ENCODE measurements around the gene RAPGEF3.

GRCh38 chr12:47689215-47689614, 69.5 kb downstream of the RAPGEF3 start:
- TF ChIP-seq, protein P1, sequence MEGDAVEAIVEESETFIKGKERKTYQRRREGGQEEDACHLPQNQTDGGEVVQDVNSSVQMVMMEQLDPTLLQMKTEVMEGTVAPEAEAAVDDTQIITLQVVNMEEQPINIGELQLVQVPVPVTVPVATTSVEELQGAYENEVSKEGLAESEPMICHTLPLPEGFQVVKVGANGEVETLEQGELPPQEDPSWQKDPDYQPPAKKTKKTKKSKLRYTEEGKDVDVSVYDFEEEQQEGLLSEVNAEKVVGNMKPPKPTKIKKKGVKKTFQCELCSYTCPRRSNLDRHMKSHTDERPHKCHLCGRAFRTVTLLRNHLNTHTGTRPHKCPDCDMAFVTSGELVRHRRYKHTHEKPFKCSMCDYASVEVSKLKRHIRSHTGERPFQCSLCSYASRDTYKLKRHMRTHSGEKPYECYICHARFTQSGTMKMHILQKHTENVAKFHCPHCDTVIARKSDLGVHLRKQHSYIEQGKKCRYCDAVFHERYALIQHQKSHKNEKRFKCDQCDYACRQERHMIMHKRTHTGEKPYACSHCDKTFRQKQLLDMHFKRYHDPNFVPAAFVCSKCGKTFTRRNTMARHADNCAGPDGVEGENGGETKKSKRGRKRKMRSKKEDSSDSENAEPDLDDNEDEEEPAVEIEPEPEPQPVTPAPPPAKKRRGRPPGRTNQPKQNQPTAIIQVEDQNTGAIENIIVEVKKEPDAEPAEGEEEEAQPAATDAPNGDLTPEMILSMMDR (IDR thresholded peaks at IDR 0.05), result no peak
- no peak for TF ChIP-seq EZH2 (IDR thresholded peaks at IDR 0.05; ENCODE audit: borderline replicate concordance, insufficient read depth, low read depth, low read length, poor library complexity, severe bottlenecking)
